ENCODE results near the gene CEBPA. TPM values are rescaled to one million over a fixed set of nuclear protein-coding genes. Genes with fewer than 3 reads are reported as not detected.
"Not testable (repeated sequence)": the region's sequence is repeated elsewhere in the genome, so short reads cannot be mapped to it uniquely, and the experiment has no call there.

CEBPA gene
- total RNA-seq, 4 donors from 2014 or later: 12.9 to 31.0 (median 17.4) TPM

- intact Hi-C loops (cut with DNase I): no loop called here
- TF ChIP-seq CTCF (IDR thresholded peaks at IDR 0.05): no peak
- no peaks in the 10 kb centered on the region for H3K36me3 ChIP-seq
- DNase-seq: no peak
- 90 to 92% methylated on average over 12 of the region's 12 CpGs for WGBS, 2 donors
- no peaks in the 10 kb centered on the region for H3K9me3 ChIP-seq
- peaks cover 21 to 41% of the 10 kb centered on the region in 2 donors for H3K4me1 ChIP-seq
- no peak overlapping the region for H3K27ac ChIP-seq
- H3K27me3 ChIP-seq: no peaks in the 10 kb centered on the region
- H3K4me3 ChIP-seq (replicated peaks in 1 of 3): no peak overlapping the region
Observed at GRCh38 chr19:33295621-33296487, 6.5 kb downstream of the CEBPA start.

DNA sequence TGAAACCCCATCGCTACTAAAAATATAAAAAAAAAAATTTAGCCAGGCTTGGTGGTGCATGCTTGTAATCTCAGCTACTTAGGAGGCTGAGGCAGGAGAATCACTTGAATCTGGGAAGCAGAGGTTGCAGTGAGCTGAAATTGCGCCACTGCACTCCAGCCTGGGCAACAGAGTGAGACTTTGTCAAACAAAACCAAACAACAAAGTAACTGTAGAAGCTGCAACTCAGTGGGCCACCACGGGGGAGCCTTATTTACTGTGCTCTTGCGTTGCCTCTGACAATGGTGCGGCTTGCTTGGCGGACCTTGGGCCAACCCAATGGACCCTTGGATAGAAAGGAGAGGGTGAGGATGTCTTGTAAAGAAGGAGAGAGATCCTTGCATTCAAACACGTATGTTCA is 7.3 kb downstream of the CEBPA start:
- peaks cover 14 to 40% of the 10 kb centered on the region in 2 donors for H3K4me1 ChIP-seq
- H3K9me3 ChIP-seq; H3K36me3 ChIP-seq; intact Hi-C loops (cut with DNase I); H3K4me3 ChIP-seq (replicated peaks in 1 of 3); H3K27ac ChIP-seq; DNase-seq; H3K27me3 ChIP-seq: not testable (repeated sequence)
- 93 to 94% methylated on average over 7 of the region's 7 CpGs for WGBS, 2 donors

GRCh38 chr19:33294058-33294798 is 8.1 kb downstream of the CEBPA start:
- 79 to 87% methylated on average over 12 to 13 of the region's 13 CpGs for WGBS, 2 donors
- H3K36me3 ChIP-seq: no peaks in the 10 kb centered on the region
- no peaks in the 10 kb centered on the region for H3K27me3 ChIP-seq
- H3K27ac ChIP-seq: no peak overlapping the region
- intact Hi-C loops (cut with DNase I): loop anchor here (5.0 kb wide), 1 partner anchor 98 kb away; no protein-coding TSS in a partner anchor
- H3K9me3 ChIP-seq: no peaks in the 10 kb centered on the region
- TF ChIP-seq POLR2A (IDR thresholded peaks at IDR 0.05) (no peak), CTCF (IDR thresholded peaks at IDR 0.05) (no peak)
- no peak overlapping the region for H3K4me3 ChIP-seq (replicated peaks in 1 of 3)
- peaks cover 14 to 41% of the 10 kb centered on the region in 2 donors for H3K4me1 ChIP-seq
- no peak for DNase-seq

DNA sequence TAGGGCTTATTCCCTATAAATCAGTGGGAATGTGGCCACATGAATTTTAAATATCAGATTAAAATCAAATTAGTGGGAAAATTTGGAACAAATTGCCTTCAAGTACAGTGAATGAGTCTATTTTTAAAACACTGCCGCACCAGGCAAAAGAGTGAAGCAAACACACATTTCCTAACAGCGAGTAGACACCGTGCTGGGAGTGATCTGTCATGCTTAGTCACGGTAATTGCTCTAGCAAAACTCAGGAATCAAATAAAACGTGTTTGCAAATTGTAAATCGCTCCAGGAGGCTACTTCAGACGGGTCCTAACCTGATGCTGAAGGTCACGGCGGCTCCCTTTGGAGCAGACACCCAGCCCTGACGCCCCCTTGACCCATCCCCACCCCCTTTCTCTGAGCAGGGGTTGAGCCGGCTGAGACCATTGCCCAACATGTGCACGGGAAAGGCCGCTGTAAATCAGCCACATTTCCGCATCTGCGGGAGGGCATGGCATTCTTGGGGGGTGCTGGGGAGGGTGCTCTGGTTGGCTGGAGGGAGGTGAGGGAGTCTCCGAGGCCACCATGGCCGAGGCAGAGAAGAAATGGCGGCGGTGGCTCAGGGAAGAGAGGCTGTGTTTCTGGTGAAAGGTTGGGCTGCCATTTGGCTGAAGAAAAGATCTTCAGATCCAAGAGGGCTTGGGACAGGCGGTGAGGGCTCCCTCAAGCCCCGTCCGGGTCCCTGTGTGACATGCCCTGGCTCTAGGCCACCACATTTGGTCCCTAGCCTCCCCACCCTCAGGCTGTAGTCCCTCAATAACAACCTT is 8.9 kb downstream of the CEBPA start:
- Histone ChIP-seq H3K27ac (peak overlapping the region in 1 of 3 donors; percentile 36), H3K9me3 (no peaks in the 10 kb centered on the region), H3K27me3 (no peaks in the 10 kb centered on the region), H3K4me1 (peaks cover 14 to 41% of the 10 kb centered on the region in 2 donors), H3K4me3 (replicated peaks in 1 of 3) (no peak overlapping the region), H3K36me3 (no peaks in the 10 kb centered on the region)
- DNase-seq: peak; percentile 43 to 49
- no peak for TF ChIP-seq CTCF (IDR thresholded peaks at IDR 0.05)
- TF ChIP-seq POLR2A (IDR thresholded peaks at IDR 0.05): no peak
- intact Hi-C loops (cut with DNase I): loop anchor here (5.0 kb wide), 1 partner anchor 99 kb away; no protein-coding TSS in a partner anchor
- 33 to 36% methylated on average over 22 of the region's 22 CpGs for WGBS, 2 donors

- Histone ChIP-seq H3K4me3 (replicated peaks in 1 of 3) (no peak overlapping the region), H3K4me1 (peaks cover 14 to 49% of the 10 kb centered on the region in 2 donors), H3K9me3 (no peaks in the 10 kb centered on the region), H3K36me3 (no peaks in the 10 kb centered on the region), H3K27ac (peak overlapping the region in 1 of 3 donors; percentile 36), H3K27me3 (no peaks in the 10 kb centered on the region)
- no peak for TF ChIP-seq POLR2A (IDR thresholded peaks at IDR 0.05)
- no peak for TF ChIP-seq CTCF (IDR thresholded peaks at IDR 0.05)
- intact Hi-C loops (cut with DNase I): loop anchor here (5.0 kb wide), 1 partner anchor 100 kb away; no protein-coding TSS in a partner anchor
- peak; percentile 70 to 75 for DNase-seq
- WGBS, 2 donors: 33 to 49% methylated on average over 12 to 16 of the region's 16 CpGs
Observed at GRCh38 chr19:33292595-33293254, 9.6 kb downstream of the CEBPA start.
